Transverse colon (tissue), 3 donors: ENCODE measurements around the gene ERVFRD-1.

ENCODE experiments used
- POLR2A ChIP-seq: fragments of 450-650 bp; IDR thresholded peaks from one replicate; pipeline ENCODE4 v1.6.1; 2016; ENCODE audit warnings: antibody characterized with exemption, mild to moderate bottlenecking, moderate library complexity
- TF ChIP-seq, protein P1 (sequence below), 5 experiments: fragments of 200-600 bp in 3 of 5; fragments of 450-650 bp in 2 of 5; sonication (generic) in 3 of 5; IDR thresholded peaks; 1 replicate in 2 of 5; 2 replicates in 3 of 5; pipeline ENCODE4 v1.5.1; 2016 to 2017; ENCODE audit warnings: antibody characterized with exemption in 5 of 5, inconsistent platforms in 3 of 5, mild to moderate bottlenecking in 2 of 5, moderate library complexity in 1 of 5

GRCh38 chr6:11062083-11062482 lies 49.4 kb downstream of the ERVFRD-1 start:
- TF ChIP-seq, protein P1, sequence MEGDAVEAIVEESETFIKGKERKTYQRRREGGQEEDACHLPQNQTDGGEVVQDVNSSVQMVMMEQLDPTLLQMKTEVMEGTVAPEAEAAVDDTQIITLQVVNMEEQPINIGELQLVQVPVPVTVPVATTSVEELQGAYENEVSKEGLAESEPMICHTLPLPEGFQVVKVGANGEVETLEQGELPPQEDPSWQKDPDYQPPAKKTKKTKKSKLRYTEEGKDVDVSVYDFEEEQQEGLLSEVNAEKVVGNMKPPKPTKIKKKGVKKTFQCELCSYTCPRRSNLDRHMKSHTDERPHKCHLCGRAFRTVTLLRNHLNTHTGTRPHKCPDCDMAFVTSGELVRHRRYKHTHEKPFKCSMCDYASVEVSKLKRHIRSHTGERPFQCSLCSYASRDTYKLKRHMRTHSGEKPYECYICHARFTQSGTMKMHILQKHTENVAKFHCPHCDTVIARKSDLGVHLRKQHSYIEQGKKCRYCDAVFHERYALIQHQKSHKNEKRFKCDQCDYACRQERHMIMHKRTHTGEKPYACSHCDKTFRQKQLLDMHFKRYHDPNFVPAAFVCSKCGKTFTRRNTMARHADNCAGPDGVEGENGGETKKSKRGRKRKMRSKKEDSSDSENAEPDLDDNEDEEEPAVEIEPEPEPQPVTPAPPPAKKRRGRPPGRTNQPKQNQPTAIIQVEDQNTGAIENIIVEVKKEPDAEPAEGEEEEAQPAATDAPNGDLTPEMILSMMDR (IDR thresholded peaks at IDR 0.05) = no peak
- TF ChIP-seq POLR2A = no peak
